GM12878 (cell line): ENCODE data around the gene PDE6B. TPM values are rescaled to one million over a fixed set of nuclear protein-coding genes. Genes with fewer than 3 reads are reported as not detected.

Source experiments
- CREM ChIP-seq: IDR thresholded peaks from 2 replicates; pipeline ENCODE4 v1.6.1; 2014; ENCODE audit warnings: antibody characterized with exemption, low read depth
- ESRRA ChIP-seq: IDR thresholded peaks from 2 replicates; pipeline ENCODE4 v1.6.1; 2012; ENCODE audit warnings: mild to moderate bottlenecking, low read length, improper control_type of control experiment
- HDAC2 ChIP-seq: fragments of 200-600 bp; sonication (generic); IDR thresholded peaks from 2 replicates; pipeline ENCODE4 v1.6.1; 2017
- KLF5 ChIP-seq: fragments of 450-650 bp; IDR thresholded peaks from 2 replicates; pipeline ENCODE4 v1.6.1; 2014; ENCODE audit warnings: mild to moderate bottlenecking; ENCODE audit not compliant: partially characterized antibody
- NR2C1 ChIP-seq: fragments of 450-650 bp; IDR thresholded peaks from 2 replicates; pipeline ENCODE4 v1.6.1; 2017; ENCODE audit warnings: antibody characterized with exemption, mild to moderate bottlenecking, moderate library complexity
- PML ChIP-seq: IDR thresholded peaks from 2 replicates; pipeline ENCODE4 v1.6.1; 2012; ENCODE audit warnings: low read length, inconsistent platforms
- POLR2A ChIP-seq: IDR thresholded peaks from 2 replicates; pipeline ENCODE4 v1.6.1; 2011; ENCODE audit warnings: low read depth, mild to moderate bottlenecking, low read length
- RUNX3 ChIP-seq: IDR thresholded peaks from 2 replicates; pipeline ENCODE4 v1.6.1; 2012; ENCODE audit warnings: low read length, inconsistent platforms
- SREBF1 ChIP-seq: IDR thresholded peaks from 2 replicates; pipeline ENCODE4 v1.6.1; 2012; ENCODE audit warnings: mild to moderate bottlenecking, low read length
- TAF1 ChIP-seq: IDR thresholded peaks from 2 replicates; pipeline ENCODE4 v1.6.1; 2011; ENCODE audit warnings: mild to moderate bottlenecking, low read depth, low read length, borderline replicate concordance
- TCF3 ChIP-seq: IDR thresholded peaks from 2 replicates; pipeline ENCODE4 v1.6.1; 2012; ENCODE audit warnings: low read depth, mild to moderate bottlenecking, low read length, borderline replicate concordance; ENCODE audit not compliant: insufficient read depth
- polyA plus RNA-seq, 11 experiments: library from polyadenylated mRNA; depleted of rRNA in 4 of 11; unstranded in 6 of 11; stranded (reverse) in 5 of 11; fragments of >200 nt; fragmentation: Nextera tagmentation in 4 of 11; fragmentation: Illumina TruSeq in 1 of 11; extraction: Ambion mirVana in 4 of 11; extraction: Trizol in 1 of 11; gene quantifications; 1 replicate in 1 of 11; 2 replicates in 10 of 11; pipeline versions ENCODE4 v1.2.1 to v1.2.3, GENCODE V29; 2011 to 2016; ENCODE audit warnings: inconsistent platforms in 2 of 11, missing spikeins in 2 of 11, low read depth in 1 of 11
- total RNA-seq, 4 experiments: library from RNA; depleted of rRNA in 3 of 4; stranded (reverse); fragments of >200 nt in 3 of 4; fragmentation: Illumina TruSeq in 1 of 4; extraction: Trizol in 1 of 4; gene quantifications; 2 replicates each; pipeline versions ENCODE4 v1.2.1 to v1.2.3, GENCODE V29; 2013 to 2021
- TF ChIP-seq, protein P1 (sequence below): fragments of 450-650 bp; IDR thresholded peaks from 2 replicates; pipeline ENCODE4 v1.6.1; 2018; ENCODE audit warnings: mild to moderate bottlenecking, low read depth, moderate library complexity; ENCODE audit not compliant: partially characterized antibody
- TF ChIP-seq, protein P2 (sequence below): IDR thresholded peaks from 2 replicates; pipeline ENCODE4 v1.6.1; 2012; ENCODE audit warnings: low read length, inconsistent platforms
- TF ChIP-seq, protein P3 (sequence below): fragments of 450-650 bp; IDR thresholded peaks from 2 replicates; pipeline ENCODE4 v1.6.1; 2017; ENCODE audit warnings: mild to moderate bottlenecking, low read depth, inconsistent platforms; ENCODE audit not compliant: poor library complexity, severe bottlenecking
- TF ChIP-seq, protein P4 (sequence below): fragments of 450-650 bp; IDR thresholded peaks from 2 replicates; pipeline ENCODE4 v1.6.1; 2018; ENCODE audit warnings: borderline replicate concordance, mild to moderate bottlenecking; ENCODE audit not compliant: partially characterized antibody
- TF ChIP-seq, protein P5 (sequence below): fragments of 450-650 bp; IDR thresholded peaks from 2 replicates; pipeline ENCODE4 v1.6.1; 2017; ENCODE audit warnings: mild to moderate bottlenecking
- TF ChIP-seq, protein P6 (sequence below): fragments of 450-650 bp; IDR thresholded peaks from 2 replicates; pipeline ENCODE4 v1.6.1; 2016; ENCODE audit warnings: mild to moderate bottlenecking

The PDE6B gene
- total and polyA plus RNA-seq, 10 of the 15 experiments (the other 5 are each of a cell fraction or from before 2014, with no cell fraction given) = 2.6 to 6.4 (median 3.8) TPM

DNA sequence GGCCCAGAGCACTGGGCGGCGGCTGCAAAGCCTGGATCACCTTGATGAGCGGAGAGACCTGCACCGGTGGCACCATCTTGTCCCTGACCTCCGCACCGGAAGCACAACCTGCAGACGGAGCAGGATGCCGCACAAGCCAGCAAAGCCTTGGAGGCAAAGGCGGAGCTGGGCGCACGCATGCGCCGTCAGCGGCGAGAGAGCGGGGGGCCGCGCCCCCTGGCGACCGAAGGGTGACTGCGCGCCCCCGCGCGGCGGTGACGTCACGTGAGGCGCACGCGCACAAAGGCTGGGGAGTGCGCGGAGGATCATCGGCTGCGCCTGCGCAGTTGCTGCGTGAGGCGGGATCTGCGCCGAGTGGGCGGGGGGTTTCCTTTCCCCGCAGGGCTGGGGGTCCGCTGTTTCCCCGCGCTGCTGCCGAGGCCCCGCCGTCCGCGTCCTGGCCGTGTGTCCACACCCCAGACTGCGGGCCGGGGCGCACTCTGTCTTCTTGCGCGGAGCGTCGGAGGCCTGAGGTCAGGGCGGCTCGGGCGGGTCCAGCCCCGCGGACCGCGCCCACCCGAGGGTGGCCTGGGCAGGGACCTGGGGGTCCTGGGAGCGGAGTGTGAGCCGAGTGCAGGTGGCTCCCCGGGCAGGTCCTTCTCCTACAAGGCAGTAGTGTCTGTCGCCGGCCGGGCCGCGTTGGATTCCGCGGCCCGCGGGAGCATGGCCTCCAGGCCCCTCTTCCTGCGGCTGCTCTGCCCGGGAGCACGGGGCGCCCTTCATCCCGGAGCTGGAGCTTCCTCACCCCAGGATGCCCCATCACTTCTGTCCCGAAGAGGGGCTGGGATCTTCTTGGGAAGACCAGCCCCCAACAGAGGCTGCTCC, 49.0 kb downstream of the PDE6B start, which contains the start of the genes ATP5ME and MYL5 (continued):
- TF ChIP-seq, protein P1, sequence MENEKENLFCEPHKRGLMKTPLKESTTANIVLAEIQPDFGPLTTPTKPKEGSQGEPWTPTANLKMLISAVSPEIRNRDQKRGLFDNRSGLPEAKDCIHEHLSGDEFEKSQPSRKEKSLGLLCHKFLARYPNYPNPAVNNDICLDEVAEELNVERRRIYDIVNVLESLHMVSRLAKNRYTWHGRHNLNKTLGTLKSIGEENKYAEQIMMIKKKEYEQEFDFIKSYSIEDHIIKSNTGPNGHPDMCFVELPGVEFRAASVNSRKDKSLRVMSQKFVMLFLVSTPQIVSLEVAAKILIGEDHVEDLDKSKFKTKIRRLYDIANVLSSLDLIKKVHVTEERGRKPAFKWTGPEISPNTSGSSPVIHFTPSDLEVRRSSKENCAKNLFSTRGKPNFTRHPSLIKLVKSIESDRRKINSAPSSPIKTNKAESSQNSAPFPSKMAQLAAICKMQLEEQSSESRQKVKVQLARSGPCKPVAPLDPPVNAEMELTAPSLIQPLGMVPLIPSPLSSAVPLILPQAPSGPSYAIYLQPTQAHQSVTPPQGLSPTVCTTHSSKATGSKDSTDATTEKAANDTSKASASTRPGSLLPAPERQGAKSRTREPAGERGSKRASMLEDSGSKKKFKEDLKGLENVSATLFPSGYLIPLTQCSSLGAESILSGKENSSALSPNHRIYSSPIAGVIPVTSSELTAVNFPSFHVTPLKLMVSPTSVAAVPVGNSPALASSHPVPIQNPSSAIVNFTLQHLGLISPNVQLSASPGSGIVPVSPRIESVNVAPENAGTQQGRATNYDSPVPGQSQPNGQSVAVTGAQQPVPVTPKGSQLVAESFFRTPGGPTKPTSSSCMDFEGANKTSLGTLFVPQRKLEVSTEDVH = no peak
- TF ChIP-seq KLF5 = peak; percentile 43
- no peak for TF ChIP-seq PML
- TF ChIP-seq TAF1 = peak; percentile 85
- TF ChIP-seq, protein P2, sequence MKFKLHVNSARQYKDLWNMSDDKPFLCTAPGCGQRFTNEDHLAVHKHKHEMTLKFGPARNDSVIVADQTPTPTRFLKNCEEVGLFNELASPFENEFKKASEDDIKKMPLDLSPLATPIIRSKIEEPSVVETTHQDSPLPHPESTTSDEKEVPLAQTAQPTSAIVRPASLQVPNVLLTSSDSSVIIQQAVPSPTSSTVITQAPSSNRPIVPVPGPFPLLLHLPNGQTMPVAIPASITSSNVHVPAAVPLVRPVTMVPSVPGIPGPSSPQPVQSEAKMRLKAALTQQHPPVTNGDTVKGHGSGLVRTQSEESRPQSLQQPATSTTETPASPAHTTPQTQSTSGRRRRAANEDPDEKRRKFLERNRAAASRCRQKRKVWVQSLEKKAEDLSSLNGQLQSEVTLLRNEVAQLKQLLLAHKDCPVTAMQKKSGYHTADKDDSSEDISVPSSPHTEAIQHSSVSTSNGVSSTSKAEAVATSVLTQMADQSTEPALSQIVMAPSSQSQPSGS = no peak
- TF ChIP-seq, protein P3, sequence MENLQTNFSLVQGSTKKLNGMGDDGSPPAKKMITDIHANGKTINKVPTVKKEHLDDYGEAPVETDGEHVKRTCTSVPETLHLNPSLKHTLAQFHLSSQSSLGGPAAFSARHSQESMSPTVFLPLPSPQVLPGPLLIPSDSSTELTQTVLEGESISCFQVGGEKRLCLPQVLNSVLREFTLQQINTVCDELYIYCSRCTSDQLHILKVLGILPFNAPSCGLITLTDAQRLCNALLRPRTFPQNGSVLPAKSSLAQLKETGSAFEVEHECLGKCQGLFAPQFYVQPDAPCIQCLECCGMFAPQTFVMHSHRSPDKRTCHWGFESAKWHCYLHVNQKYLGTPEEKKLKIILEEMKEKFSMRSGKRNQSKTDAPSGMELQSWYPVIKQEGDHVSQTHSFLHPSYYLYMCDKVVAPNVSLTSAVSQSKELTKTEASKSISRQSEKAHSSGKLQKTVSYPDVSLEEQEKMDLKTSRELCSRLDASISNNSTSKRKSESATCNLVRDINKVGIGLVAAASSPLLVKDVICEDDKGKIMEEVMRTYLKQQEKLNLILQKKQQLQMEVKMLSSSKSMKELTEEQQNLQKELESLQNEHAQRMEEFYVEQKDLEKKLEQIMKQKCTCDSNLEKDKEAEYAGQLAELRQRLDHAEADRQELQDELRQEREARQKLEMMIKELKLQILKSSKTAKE = no peak
- TF ChIP-seq, protein P4, sequence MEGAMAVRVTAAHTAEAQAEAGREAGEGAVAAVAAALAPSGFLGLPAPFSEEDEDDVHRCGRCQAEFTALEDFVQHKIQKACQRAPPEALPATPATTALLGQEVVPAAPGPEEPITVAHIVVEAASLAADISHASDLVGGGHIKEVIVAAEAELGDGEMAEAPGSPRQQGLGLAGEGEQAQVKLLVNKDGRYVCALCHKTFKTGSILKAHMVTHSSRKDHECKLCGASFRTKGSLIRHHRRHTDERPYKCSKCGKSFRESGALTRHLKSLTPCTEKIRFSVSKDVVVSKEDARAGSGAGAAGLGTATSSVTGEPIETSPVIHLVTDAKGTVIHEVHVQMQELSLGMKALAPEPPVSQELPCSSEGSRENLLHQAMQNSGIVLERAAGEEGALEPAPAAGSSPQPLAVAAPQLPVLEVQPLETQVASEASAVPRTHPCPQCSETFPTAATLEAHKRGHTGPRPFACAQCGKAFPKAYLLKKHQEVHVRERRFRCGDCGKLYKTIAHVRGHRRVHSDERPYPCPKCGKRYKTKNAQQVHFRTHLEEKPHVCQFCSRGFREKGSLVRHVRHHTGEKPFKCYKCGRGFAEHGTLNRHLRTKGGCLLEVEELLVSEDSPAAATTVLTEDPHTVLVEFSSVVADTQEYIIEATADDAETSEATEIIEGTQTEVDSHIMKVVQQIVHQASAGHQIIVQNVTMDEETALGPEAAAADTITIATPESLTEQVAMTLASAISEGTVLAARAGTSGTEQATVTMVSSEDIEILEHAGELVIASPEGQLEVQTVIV = no peak
- TF ChIP-seq HDAC2 = no peak
- TF ChIP-seq, protein P5, sequence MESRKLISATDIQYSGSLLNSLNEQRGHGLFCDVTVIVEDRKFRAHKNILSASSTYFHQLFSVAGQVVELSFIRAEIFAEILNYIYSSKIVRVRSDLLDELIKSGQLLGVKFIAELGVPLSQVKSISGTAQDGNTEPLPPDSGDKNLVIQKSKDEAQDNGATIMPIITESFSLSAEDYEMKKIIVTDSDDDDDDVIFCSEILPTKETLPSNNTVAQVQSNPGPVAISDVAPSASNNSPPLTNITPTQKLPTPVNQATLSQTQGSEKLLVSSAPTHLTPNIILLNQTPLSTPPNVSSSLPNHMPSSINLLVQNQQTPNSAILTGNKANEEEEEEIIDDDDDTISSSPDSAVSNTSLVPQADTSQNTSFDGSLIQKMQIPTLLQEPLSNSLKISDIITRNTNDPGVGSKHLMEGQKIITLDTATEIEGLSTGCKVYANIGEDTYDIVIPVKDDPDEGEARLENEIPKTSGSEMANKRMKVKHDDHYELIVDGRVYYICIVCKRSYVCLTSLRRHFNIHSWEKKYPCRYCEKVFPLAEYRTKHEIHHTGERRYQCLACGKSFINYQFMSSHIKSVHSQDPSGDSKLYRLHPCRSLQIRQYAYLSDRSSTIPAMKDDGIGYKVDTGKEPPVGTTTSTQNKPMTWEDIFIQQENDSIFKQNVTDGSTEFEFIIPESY = no peak
- TF ChIP-seq POLR2A = no peak
- TF ChIP-seq, protein P6, sequence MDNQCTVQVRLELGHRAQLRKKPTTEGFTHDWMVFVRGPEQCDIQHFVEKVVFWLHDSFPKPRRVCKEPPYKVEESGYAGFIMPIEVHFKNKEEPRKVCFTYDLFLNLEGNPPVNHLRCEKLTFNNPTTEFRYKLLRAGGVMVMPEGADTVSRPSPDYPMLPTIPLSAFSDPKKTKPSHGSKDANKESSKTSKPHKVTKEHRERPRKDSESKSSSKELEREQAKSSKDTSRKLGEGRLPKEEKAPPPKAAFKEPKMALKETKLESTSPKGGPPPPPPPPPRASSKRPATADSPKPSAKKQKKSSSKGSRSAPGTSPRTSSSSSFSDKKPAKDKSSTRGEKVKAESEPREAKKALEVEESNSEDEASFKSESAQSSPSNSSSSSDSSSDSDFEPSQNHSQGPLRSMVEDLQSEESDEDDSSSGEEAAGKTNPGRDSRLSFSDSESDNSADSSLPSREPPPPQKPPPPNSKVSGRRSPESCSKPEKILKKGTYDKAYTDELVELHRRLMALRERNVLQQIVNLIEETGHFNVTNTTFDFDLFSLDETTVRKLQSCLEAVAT = no peak
- TF ChIP-seq NR2C1 = peak; percentile 98
- peak; percentile 83 for TF ChIP-seq SREBF1
- TF ChIP-seq CREM = peak; percentile 94
- TF ChIP-seq TCF3 = 0 out of 2 replicates have a peak, but pooled peaks have one; percentile 10
- TF ChIP-seq RUNX3 = no peak
- no peak for TF ChIP-seq ESRRA
